HG02870 (cell line): ENCODE results near the gene POLA1.
"Not testable (repeated sequence)": the region's sequence is repeated elsewhere in the genome, so short reads cannot be mapped to it uniquely, and the experiment has no call there.

Source experiments
- ATAC-seq: cut with Tn5 transposase; IDR thresholded peaks from one replicate; pipeline ENCODE4 v1.9.1; 2021; ENCODE audit warnings: mild to moderate bottlenecking, moderate library complexity; ENCODE audit not compliant: unreplicated experiment

The POLA1 gene

DNA sequence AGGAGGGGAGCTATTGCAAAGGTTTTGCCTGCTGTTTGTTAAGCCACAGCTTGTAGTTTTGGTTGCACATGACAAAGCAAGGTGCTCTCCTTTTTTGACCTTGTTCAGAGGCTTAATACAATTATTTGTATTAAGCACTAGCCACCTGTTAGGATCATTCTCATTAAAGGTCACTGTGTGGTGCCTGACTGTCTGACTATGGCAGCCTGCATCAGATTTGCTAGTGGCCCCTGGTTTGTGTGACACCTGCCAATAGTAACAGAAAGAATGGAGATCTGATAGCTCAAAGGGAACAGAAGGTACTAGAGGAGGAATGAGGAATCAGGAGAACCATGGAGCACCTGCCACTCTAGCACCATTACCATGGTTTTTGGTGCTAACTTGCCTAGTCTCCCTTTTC, 102.5 kb downstream of the POLA1 start:
- ATAC-seq, result no peak

DNA sequence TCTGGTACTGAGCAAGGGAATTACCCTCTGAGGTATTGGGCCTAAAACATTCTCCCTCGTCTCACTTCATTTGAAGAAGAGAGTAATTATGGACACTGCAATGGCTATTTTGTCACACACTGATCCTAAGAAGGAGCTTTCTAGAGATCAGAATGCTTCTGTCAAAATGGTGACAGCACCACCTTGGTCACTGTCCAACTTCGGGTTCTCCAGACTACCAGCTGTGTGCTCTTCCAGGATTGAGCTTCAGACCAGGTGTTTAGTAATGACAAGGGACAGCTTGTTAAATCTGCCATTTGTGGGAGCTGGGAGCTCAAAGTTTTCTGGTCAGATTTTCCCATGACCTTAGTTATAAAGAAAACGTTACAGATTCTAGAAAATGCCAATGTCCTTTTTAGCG, 105.4 kb downstream of the POLA1 start:
- no peak for ATAC-seq

DNA sequence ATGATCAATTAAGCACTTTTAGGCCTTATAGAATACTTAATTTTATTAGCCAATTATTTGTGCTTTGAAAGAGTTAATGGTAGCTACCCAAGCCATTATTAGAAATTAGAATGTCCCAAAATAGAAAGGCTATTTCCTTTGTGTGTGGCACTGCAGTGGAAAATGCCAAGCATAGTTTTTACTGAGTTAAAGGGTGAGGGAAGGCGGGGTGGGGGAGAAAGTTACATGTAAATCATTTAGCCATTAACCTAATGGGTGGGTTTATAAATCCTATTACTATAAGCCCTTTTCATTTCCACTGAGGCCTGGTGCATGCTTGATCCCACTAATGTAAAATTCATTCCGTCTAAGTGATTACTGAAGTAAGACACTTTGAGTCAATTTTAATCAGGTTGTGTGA, 105.8 kb downstream of the POLA1 start:
- no peak for ATAC-seq

DNA sequence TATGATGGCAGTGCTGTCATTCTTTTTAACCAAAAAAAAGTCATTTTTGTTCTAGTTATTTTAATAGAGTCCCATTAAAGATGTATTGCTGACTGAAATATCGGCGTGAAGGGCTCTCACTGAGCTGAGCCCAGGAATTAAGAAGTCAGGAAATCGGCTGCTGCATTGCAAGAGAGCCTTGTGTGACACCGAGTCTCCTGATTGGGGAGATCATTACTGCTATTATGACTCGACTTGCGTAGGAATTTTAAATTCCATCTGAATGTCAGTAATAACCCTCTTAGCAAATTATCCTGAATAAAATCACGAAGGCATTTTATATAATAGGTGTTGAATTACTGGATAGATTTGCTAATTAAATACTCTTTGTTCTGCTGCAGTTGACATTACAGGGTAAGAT, 111.5 kb downstream of the POLA1 start:
- ATAC-seq, result no peak

DNA sequence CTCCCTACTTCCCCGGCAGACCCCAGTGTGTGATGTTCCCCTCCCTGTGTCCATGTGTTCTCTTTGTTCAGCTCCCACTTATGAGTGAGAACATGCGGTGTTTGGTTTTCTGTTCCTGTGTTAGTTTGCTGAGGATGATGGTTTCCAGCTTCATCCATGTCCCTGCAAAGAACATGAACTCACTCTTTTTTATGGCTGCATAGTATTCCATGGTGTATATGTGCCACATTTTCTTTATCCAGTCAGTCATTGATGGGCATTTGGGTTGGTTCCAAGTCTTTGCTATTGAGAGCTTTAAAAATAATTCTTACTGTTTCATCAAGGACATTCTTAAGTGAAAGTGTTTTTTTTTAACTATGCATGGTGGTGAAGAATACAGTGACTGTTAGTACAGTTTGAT, 126.1 kb downstream of the POLA1 start:
- not testable (repeated sequence) for ATAC-seq

DNA sequence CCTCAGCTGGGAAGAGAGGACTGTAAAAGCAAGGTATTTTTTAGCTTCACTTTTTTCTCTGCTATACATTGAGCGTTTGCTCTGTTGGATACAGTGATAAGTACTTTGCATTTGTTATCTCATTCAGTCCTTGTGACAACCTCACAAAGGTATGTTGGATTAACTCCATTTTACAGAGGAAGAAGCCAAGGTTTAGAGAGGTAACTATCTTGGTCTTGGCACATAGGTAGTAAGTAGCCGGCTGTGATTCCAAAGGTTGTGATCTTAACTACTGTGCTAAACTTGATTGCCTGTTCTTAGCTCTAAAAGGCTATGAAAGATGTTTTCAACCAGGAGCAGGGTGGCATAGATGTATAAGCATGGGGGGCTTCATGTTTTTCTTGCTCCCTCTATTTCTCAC, 134.4 kb downstream of the POLA1 start:
- no peak for ATAC-seq

DNA sequence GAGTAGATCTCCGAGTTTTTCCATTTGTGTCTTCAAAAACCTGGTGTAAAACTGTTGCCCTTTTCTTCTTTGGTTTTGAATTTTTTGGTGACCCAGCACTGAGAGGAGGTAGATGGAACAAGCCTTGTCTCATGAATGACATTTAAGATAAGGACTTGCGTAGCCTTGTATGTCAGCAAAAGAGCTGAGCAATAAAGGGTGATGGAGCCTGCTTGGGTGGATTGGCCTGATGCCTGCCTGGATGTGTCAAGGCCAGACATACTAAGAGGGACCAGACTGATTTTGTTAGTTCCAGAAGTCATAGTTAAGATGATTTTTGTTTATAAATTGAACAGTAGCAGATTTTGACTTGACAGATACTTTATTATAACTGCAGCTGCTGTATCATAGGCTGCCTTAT, 134.9 kb downstream of the POLA1 start:
- no peak for ATAC-seq

DNA sequence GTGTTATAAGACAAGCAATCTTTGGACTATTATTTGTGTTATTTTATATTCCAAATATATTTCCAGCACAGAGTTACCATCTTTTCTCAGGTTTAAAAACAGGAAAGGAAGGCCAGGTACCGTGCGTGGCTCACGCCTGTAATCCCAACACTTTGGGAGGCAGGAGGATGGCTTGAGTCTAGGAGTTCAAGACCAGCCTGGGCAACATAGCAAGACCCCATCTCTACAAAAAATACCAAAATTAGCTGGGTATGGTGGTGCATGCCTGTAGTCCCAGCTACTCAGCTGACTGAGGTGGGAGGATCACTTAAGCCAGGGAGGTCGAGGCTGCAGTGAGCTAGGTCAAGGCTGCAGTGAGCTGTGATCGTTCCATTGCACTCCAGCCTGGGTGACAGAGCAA, 140.0 kb downstream of the POLA1 start:
- ATAC-seq, result no peak

DNA sequence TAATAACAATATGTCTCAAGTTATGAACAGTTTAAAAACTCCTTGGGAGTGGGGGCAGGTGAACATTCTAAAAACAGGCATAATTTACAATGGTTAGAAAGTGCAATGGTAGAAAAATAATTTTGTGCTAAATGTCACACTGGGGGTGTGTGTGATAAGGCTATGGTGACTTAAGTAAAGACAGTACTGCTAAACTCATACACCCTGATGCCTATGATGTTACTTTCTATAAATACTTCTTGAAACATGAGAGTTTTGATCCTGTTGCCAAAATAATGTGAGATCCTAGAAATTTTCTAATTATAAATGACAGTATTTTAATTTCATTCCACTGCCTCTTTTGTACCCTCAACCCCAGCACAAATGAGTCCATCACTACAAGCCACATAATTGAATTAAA, 144.2 kb downstream of the POLA1 start:
- no peak for ATAC-seq

DNA sequence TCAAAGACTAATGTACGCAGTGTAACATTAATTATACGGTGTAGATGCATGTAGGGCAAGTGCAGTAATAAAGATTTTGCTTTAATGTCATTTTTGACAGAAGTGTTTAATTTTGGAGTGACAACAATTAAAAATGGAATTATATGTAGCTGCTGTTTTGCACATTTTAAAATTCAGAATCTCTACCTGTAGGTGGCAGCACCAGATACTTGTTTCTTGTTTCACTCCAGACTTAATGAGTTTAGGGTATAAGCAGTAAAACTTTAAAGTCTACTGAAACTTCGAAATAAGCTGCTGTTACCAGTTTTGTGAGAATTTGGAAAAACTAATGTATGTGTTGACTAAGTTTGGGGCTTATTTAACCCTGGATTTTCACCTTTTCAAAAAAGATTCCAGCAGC, 144.9 kb downstream of the POLA1 start:
- no peak for ATAC-seq

DNA sequence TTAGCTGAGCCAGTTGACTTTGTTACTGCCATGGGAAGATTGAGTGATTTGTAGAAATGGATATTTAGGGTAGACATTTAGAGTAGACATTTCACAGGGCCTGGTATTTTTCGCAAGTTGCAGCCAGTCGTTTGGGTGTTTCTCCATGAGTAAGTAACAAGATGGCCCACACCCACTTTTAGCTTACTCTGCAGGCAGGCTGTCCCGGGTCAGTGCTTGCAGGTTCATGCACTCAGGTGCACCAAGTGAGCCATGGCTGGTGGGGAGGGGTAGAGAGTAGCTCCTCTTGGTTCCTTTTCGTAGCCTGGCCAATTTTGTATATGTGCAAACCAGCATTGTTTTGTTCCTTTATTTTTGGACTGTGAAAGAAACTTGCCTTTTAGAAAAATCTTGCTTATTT, 145.6 kb downstream of the POLA1 start:
- ATAC-seq, result no peak

DNA sequence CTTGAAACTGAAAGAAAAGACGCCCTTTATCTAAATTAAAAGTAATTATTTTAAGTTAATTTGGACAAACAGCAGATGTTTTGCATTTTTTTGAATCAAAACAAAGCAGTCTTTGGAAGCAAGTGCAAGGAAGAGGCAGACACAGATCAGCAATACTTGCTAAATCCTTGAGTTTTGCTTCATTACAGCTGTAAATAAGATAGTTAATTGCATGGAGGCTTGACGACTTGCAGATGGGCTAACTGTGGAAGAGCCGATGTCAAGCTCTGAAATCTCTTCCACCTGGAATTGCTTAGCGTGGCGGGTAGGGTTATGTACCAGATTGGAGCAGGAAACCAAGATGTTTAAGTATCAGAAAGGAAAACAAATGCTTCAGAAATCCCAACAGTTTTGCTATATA, 148.8 kb downstream of the POLA1 start:
- no peak for ATAC-seq

DNA sequence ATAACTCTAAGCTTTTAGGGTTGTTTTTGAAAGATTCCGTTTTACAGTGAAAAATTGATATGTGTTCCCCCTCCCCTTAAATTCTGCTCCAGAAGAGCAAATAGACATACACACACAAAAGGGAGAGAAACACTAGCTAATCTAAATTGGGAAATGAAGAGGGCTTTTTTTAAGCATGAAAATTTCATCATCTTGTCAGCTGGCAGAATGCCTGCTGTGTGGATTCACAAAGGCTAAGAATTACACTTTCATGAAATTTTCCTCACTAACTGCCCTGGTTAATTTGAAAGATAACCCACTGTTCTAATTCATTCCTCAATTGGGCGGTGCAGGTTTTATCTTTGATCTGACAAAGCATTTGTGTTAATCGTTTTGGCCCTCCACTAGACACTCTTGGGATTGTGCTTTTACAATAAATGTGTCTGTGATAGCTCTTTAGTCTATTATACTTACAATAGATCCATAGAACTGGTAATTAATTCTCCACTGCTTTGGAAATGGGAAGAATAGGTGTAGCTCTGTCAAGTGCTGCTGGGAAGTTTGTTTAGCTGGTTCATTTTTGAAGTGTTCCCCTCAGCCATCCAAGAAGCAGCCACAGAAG, 152.9 kb downstream of the POLA1 start:
- no peak for ATAC-seq

DNA sequence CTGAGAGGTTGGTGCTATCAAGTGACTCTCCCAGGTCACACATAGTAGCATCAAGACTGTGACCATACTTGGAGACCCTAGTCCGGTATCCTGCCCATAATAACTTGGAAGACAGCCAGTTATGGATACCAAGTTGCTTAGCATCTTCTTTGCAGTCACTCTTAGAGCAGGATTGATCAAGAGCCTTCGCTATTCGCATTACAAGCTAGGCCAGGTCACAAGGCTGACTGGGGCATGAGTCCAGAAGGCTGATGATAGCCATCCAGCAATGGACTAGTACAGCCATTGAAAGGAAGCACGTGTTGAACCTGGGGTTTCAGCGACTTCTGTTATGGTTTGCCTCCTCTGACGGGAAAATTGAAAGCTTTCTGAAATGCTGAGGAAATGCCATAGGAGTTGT, 157.6 kb downstream of the POLA1 start:
- no peak for ATAC-seq

DNA sequence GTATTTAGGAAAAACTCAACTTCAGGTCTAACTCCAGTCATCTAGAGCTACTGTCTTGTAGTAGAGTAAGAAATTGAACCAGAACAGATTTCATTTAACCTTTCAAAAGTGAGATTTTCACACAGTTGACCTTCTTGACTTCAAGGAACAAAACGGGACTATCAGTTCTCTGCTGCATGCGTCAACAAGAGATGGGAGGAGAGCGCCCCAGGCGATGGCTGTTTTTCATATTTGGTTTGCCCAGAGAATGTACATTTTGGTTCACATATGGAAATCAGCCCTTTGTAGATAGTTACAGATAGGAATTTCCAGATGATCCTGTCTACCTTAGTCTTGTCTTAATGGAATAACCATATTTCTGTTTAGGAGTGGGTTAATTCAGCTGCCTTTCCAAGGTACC, 158.1 kb downstream of the POLA1 start:
- ATAC-seq, result no peak

DNA sequence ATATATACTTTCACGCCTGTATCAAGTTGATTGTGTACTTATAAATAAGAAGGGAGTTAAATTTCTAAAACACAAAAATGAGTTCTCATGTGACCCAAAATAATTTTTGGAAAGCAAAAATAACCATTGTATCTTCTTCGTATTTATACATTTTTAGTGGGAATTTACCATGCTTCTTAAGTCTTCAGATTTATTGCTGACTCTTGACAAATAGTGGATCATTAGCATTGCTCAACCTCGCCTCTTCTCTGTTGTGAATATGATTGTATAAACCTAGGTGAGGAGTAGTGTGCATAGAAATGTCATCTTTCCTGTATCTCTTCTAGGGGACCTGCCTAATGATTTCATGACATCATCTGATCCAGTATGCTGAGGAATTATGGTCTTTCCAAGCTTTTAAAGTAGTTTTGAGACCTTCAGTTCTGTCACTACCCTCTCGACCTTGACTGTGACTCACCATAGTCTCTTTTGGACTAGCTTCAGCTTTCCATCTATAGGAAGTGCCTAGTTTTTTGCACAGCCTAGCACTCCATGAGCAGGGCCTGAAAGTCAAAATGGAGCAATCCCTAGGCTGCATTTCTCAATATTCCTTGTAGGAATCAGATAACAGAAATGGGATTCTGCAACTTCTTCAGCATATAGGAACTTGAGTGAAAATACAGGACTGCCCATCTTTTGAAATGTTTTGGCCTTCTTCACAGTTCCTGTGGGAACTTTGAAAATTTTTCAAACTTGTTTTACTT, 164.5 kb downstream of the POLA1 start:
- ATAC-seq, result no peak

DNA sequence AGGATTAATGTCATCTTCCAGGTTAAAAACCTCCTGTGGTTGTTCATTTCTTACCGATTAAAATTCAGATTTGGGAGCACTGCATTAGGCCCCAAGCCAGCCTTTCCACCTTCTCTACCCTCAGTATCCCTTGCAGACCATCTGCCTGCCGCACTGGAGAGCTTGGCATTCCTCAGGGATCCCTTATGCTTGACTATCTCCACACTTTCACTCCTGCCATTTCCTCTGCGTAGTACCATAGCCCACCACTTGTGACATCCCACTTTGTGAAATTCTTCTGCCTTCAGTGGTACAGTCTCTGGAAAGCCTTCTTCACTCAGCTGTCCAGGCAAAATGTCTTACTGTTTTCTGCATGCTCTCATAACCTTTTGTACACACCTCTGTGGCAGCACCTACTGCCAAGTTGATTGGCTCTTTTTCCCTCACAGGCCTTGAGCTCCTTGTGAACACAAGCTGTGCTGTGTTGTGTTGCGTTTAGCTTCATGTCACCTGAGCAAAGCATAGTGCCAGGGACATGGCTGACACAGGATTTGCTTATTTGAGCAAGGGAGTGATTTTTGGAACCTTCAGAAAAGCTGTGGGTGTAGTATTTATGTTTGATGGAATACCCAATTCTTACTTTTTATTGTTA, 165.6 kb downstream of the POLA1 start:
- ATAC-seq, result no peak

DNA sequence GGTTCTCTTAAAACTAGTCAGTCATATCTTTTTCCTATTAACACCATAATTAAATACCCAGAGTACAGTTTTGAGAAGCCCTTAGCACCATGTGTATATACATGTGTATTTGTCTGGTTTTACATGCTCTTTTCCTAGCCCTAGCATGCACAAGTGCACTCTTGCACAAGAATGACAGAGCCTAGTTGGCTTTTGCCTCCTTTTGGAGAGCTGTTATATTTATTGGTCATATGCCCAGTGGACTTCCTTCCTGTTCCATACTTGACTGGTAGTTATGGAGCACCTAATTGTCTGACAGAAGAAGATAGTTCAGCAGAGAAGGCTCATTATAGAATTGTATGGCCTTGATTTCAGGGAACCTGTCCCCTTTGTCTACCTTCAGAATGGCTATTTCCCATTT, 166.4 kb downstream of the POLA1 start:
- ATAC-seq, result no peak

DNA sequence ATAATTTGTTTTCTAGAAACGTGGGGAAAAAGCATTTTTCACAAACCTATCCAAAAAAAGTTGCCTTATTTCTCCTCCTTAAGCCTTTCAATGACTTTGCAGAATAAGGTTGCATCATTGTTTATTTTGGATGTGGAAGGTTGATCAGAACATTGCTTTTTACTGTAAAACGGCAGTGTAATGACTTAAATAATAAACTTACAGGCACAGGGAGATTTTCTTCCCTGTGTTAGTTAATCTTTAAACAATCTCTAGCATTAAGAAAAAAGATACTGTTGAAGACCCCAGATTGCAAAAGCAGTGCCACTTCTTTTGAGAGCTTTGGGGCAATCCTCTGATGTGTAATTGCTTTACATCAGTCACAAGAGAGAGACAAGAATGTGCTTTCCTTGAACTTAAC, 168.6 kb downstream of the POLA1 start:
- no peak for ATAC-seq

DNA sequence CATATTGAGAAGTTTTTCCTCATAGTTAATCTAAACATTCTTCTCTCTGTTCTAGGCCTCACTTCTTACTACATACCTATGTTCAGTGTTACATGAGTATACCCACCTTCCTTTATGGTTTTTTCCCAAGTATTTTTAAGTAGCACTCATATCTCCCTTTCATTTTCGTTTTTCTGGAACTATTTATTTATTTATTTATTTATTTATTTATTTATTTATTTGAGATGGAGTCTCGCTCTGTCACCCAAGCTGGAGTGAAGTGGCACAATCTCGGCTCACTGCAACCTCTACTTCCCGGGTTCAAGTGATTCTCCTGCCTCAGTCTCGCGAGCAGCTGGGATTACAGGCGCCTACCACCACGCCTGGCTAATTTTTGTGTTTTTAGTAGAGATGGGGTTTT, 170.1 kb downstream of the POLA1 start:
- ATAC-seq, result not testable (repeated sequence)

DNA sequence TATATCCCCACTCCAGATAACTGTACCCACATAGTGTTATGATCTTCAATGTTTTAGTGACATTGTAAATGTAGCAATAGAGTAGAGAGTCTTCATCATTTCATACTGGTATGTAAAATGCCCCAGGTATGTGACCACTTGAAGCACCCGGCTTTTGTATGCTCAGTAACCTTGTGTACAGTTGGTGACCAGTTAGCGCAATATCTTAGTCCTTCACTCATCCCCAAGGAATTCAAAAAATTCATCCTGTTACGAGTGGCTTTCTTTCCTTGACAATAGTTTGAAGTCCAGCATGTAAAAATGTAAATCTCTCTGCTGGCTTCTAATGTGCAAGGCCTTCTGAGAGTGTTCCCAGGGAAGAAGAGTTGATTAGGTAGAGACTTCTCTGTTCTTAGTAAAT, 176.4 kb downstream of the POLA1 start:
- no peak for ATAC-seq

DNA sequence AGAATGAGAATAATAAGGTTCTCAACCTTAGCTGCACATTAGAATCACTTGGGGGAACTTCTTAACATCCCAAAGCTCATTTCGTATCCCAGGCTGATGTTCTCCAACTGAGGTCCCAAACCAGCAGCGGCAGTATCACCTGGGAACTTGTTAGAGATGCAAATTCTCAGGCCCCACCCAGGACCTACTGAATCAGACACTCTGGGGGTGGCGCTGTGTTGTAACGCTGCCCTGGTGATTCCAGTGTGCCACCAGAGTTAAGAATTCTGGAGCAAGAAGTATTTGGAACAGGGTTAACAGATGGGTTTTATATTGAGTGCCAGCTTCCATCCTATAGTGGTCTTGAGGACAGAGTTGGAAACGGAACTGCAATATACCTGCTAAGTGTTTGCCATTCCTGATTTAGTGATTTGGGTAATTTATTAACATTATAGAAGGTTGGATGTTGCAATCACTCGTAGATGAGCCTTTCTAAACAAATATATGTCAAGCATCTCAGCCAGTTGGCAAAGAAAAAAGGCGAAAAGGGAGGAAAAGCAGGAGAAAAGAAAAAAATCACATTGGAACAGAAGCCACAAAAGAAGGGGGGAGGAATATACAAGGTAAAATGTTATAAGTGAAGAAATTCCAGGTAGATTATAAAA, 181.0 kb downstream of the POLA1 start:
- ATAC-seq, result no peak
